PC-3 (cell line): Measurements from ENCODE around the gene PGBD2. TPM values are rescaled to one million over a fixed set of nuclear protein-coding genes. Genes with fewer than 3 reads are reported as not detected.

Experiments used
- ATAC-seq: fragments of 200-7000 bp; cut with Tn5 transposase; 2 replicates; pipeline ENCODE4 v1.9.1; 2020; ENCODE audit warnings: mild to moderate bottlenecking, moderate library complexity
- Bru-seq: library from RNA; stranded (reverse); fragments of 400-500 nt; gene quantifications from one replicate; lab custom pipeline; 2021; lab: Mats Ljungman, UMichigan
- BruChase-seq, 2 experiments: library from RNA; stranded (reverse); fragments of 400-500 nt; gene quantifications; one replicate each; lab custom pipeline; 2021; lab: Mats Ljungman, UMichigan
- BruUV-seq: library from RNA; stranded (reverse); fragments of 400-500 nt; replicated peaks from 2 replicates; lab custom pipeline; 2021; lab: Mats Ljungman, UMichigan
- CTCF ChIA-PET: fragments of 300-600 bp; sonication (Branson Sonifier 250); formaldehyde crosslinking; loops from one replicate; lab custom pipeline; 2022; ENCODE audit warnings: antibody characterized with exemption; lab: Charles Lee
- POLR2A ChIA-PET: fragments of 300-600 bp; sonication (Branson Sonifier 250); formaldehyde crosslinking; loops from one replicate; lab custom pipeline; 2022; ENCODE audit warnings: antibody characterized with exemption; ENCODE audit not compliant: unreplicated experiment; lab: Charles Lee
- DNase-seq: peaks from one replicate; pipeline ENCODE4 v3.0.0-alpha.2; 2015
- H2AFZ ChIP-seq: fragments of 300-600 bp; sonication (generic); 2 replicates; pipeline ENCODE4 v1.6.0; 2016; ENCODE audit warnings: antibody characterized with exemption, low read length
- H3F3A ChIP-seq: fragments of 300-600 bp; sonication (generic); one replicate; pipeline ENCODE4 v1.6.0; 2017; ENCODE audit warnings: antibody characterized with exemption, low read length, control low read depth, mild to moderate bottlenecking; ENCODE audit not compliant: unreplicated experiment
- H3K27ac ChIP-seq: fragments of 300-600 bp; sonication (generic); 2 replicates; pipeline ENCODE4 v1.5.1; 2016; ENCODE audit warnings: mild to moderate bottlenecking, low read length
- H3K27me3 ChIP-seq: fragments of 300-600 bp; sonication (generic); 2 replicates; pipeline ENCODE4 v1.6.1; 2016; ENCODE audit warnings: low read length, mixed read lengths
- H3K36me3 ChIP-seq: fragments of 300-600 bp; sonication (generic); 2 replicates; pipeline ENCODE4 v1.6.1; 2016; ENCODE audit warnings: low read depth, mixed run types, low read length, mixed read lengths
- H3K4me1 ChIP-seq: fragments of 300-600 bp; sonication (generic); 2 replicates; pipeline ENCODE4 v1.5.1; 2016; ENCODE audit warnings: low read length; ENCODE audit not compliant: insufficient read depth
- H3K4me2 ChIP-seq: fragments of 300-600 bp; sonication (generic); 2 replicates; pipeline ENCODE4 v1.6.0; 2016; ENCODE audit warnings: low read length
- H3K4me3 ChIP-seq: fragments of 300-600 bp; sonication (generic); 2 replicates; pipeline ENCODE4 v1.5.1; 2016; ENCODE audit warnings: mild to moderate bottlenecking, low read length, mixed read lengths
- H3K79me2 ChIP-seq: fragments of 300-600 bp; sonication (generic); 2 replicates; pipeline ENCODE4 v1.6.1; 2017; ENCODE audit warnings: low read length, mixed read lengths
- H3K9ac ChIP-seq: fragments of 300-600 bp; sonication (generic); 2 replicates; pipeline ENCODE4 v1.6.0; 2016; ENCODE audit warnings: mild to moderate bottlenecking, low read length
- H3K9me2 ChIP-seq: fragments of 300-600 bp; sonication (generic); replicated peaks from 2 replicates; pipeline ENCODE4 v1.6.1; 2016; ENCODE audit warnings: mixed run types, low read length, mixed read lengths
- H3K9me3 ChIP-seq: fragments of 300-600 bp; sonication (generic); 2 replicates; pipeline ENCODE4 v1.6.1; 2016; ENCODE audit warnings: low read length, mixed read lengths
- H4K20me1 ChIP-seq: fragments of 300-600 bp; sonication (generic); 2 replicates; pipeline ENCODE4 v1.6.1; 2016; ENCODE audit warnings: low read length, mixed read lengths
- EZH2 ChIP-seq: fragments of 300-600 bp; sonication (generic); IDR thresholded peaks from one replicate; pipeline ENCODE4 v1.6.1; 2017; ENCODE audit warnings: antibody characterized with exemption, mild to moderate bottlenecking, low read length; ENCODE audit not compliant: unreplicated experiment
- EZH2phosphoT487 ChIP-seq: fragments of 300-600 bp; sonication (generic); IDR thresholded peaks from 2 replicates; pipeline ENCODE4 v1.6.1; 2018; ENCODE audit warnings: mild to moderate bottlenecking, antibody characterized with exemption, low read length, borderline replicate concordance
- intact Hi-C: fragments of 100-400 bp; cut with micrococcal nuclease; formaldehyde crosslinking; loops from 2 replicates; pipeline ENCODE4 v1.9.0; 2023
- long read RNA-seq: library from polyadenylated mRNA; unstranded; transcript quantifications from one replicate; pipeline ENCODE4 v2.0.0, GENCODE V29; 2021; ENCODE audit not compliant: unreplicated experiment
- total RNA-seq: library from RNA; depleted of rRNA; stranded (reverse); fragments of >200 nt; gene quantifications from 2 replicates; pipeline ENCODE4 v1.2.3, GENCODE V29; 2014; rRNA removed
- TF ChIP-seq, protein P1 (sequence below): fragments of 300-600 bp; sonication (generic); conservative IDR thresholded peaks from 2 replicates; pipeline ENCODE4 v1.5.1; 2017; ENCODE audit warnings: antibody characterized with exemption, low read depth, mild to moderate bottlenecking, low read length

PGBD2 gene, protein sequence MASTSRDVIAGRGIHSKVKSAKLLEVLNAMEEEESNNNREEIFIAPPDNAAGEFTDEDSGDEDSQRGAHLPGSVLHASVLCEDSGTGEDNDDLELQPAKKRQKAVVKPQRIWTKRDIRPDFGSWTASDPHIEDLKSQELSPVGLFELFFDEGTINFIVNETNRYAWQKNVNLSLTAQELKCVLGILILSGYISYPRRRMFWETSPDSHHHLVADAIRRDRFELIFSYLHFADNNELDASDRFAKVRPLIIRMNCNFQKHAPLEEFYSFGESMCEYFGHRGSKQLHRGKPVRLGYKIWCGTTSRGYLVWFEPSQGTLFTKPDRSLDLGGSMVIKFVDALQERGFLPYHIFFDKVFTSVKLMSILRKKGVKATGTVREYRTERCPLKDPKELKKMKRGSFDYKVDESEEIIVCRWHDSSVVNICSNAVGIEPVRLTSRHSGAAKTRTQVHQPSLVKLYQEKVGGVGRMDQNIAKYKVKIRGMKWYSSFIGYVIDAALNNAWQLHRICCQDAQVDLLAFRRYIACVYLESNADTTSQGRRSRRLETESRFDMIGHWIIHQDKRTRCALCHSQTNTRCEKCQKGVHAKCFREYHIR
- total RNA-seq (6.5 and 9.2 TPM in 2 replicates), Bru-seq, nascent RNA (percentile 60 among the genes with signal in this experiment), BruChase-seq, experiment 1, labeled RNA remaining after a 6-hour chase (percentile 54 among the genes with signal in this experiment), BruChase-seq, experiment 2, labeled RNA remaining after a 2-hour chase (percentile 63 among the genes with signal in this experiment)
- long read RNA-seq, transcript PGBD2-201 (3 exons, 2,136 nt), result major isoform, 17 of 24 reads
- long read RNA-seq, partial matches to known transcripts, result 1 of 24 reads
- long read RNA-seq, other reads (novel, unspliced or antisense), result 2 of 24 reads

DNA sequence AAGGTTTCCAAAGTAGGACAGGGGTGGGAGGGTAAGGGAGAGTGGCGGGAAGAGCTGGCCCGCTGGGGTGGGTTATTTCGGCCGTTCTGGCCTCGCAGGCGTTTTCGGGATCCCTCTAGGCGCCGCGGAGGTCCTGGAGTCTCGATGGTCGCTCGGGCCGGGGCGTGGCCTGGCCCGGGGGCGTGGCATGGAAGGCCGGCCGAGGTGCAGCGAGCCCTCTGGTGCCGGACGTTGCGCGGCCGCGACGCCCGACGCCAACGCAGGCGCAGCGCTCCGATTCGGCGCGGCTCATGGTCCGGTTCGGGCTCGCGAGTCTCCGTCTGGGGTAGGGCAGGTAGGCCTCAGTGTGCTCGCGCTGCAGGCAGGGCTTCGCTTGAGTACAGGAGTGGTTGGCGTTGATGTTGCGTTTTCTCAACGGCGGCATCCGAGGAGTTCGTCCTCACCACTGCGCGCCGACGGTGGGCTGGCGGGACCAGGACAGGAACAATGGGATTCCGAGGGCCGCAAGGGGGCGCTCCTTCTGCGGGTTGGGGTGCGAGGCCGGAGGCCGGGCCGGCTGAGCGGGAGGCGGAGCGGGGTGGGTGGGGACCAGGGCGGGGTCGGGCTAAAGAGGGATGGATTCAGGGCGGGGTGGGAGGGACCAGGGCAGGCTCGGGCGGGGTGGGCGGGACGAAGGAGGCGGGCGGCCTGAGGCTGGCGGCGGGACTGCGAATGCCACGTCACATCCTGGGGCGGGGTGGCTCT, at the start of gene PGBD2:
Gene PGBD2, plus strand, starts transcription at position 227 of the 744 bp plus-strand sequence. CDS start 7,628 bp downstream, outside the sequence.
- ChIA-PET CTCF (interaction anchor here (0.6 to 0.7 kb wide), 2 partner anchors 68 to 80 kb away, joined by 4 to 8 read pairs; partner anchors contain the start of gene ZNF672), POLR2A (interaction anchor here (0.6 kb wide), 1 partner anchor 69 kb away, joined by 17 read pairs; no protein-coding TSS in a partner anchor)
- Histone ChIP-seq H3K4me3 (peak within 1 kb of the TSS; percentile 81), H3K27ac (peak within 1 kb of the TSS; percentile 46; the same call in 1 of the 2 replicates), H3K9me2 (no peaks in the 10 kb centered on the region), H4K20me1 (no peaks in the 10 kb centered on the region), H2AFZ (peak within 1 kb of the TSS; percentile 97), H3K9ac (peak within 1 kb of the TSS; percentile 76), H3K27me3 (peaks cover 4% of the 10 kb centered on the region; the same call in 1 of the 2 replicates), H3K9me3 (no peaks in the 10 kb centered on the region), H3K79me2 (peaks cover 16% of the 10 kb centered on the region), H3K4me1 (peaks cover 12% of the 10 kb centered on the region; the same call in 1 of the 2 replicates), H3K4me2 (peak within 1 kb of the TSS; percentile 95), H3F3A (no peaks in the 10 kb centered on the region), H3K36me3 (no peaks in the 10 kb centered on the region)
- DNase-seq (peak; percentile 96), ATAC-seq (peak; percentile 86)
- no TSS peak for BruUV-seq
- TF ChIP-seq EZH2 (no peak), EZH2phosphoT487 (no peak)
- TF ChIP-seq, protein P1, sequence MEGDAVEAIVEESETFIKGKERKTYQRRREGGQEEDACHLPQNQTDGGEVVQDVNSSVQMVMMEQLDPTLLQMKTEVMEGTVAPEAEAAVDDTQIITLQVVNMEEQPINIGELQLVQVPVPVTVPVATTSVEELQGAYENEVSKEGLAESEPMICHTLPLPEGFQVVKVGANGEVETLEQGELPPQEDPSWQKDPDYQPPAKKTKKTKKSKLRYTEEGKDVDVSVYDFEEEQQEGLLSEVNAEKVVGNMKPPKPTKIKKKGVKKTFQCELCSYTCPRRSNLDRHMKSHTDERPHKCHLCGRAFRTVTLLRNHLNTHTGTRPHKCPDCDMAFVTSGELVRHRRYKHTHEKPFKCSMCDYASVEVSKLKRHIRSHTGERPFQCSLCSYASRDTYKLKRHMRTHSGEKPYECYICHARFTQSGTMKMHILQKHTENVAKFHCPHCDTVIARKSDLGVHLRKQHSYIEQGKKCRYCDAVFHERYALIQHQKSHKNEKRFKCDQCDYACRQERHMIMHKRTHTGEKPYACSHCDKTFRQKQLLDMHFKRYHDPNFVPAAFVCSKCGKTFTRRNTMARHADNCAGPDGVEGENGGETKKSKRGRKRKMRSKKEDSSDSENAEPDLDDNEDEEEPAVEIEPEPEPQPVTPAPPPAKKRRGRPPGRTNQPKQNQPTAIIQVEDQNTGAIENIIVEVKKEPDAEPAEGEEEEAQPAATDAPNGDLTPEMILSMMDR, result peak; percentile 85
- intact Hi-C loops, result loop anchor here (1.0 to 2.0 kb wide), 4 partner anchors 18 to 80 kb away; partner anchors contain the start of gene ZNF692

DNA sequence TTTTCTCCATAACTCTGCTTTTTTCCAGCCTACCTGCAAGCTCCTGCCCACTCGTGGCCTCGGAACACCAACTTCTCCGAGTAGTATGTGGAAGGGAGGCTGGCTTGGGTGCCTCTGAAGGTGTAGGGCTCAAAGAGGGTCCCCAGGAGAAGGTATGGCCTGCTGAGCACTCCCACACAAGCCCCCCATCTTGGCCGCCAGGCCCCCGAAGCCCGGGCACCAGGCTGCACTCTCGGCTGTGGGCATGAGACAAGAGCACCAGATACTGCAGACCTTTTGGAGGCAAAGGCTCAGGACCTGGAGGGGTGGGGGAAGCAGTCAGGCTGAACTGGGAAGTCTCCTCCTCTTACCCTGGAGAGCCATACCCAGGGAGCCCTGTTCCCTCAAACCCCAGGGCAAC, 48.8 kb upstream of the PGBD2 start:
- POLR2A ChIA-PET, result no interaction called here

More for the DNA sequence above, 48.8 kb upstream of the PGBD2 start:
- Histone ChIP-seq H3K79me2 (peaks cover 31% of the 10 kb centered on the region), H3K9me2 (no peaks in the 10 kb centered on the region), H4K20me1 (no peaks in the 10 kb centered on the region), H3K4me2 (peak overlapping the region; percentile 89), H3K4me3 (peak overlapping the region; percentile 75), H3K4me1 (peaks cover 30% of the 10 kb centered on the region), H3K27ac (no peak overlapping the region), H3K9me3 (no peaks in the 10 kb centered on the region), H3F3A (no peaks in the 10 kb centered on the region), H3K9ac (peak overlapping the region; percentile 88), H3K27me3 (no peaks in the 10 kb centered on the region), H2AFZ (peak overlapping the region; percentile 91; the same call in 1 of the 2 replicates), H3K36me3 (peaks cover 28% of the 10 kb centered on the region)
- ATAC-seq (no peak), DNase-seq (no peak)
- CTCF ChIA-PET, result no interaction called here
- no peak for TF ChIP-seq EZH2
- TF ChIP-seq, protein P1, result no peak
- no peak for TF ChIP-seq EZH2phosphoT487
- intact Hi-C loops, result no loop called here
- BruUV-seq, result no TSS peak
